Measurements from ENCODE around the gene AOPEP.
"Not testable (repeated sequence)": the region's sequence is repeated elsewhere in the genome, so short reads cannot be mapped to it uniquely, and the experiment has no call there.

The AOPEP gene

DNA sequence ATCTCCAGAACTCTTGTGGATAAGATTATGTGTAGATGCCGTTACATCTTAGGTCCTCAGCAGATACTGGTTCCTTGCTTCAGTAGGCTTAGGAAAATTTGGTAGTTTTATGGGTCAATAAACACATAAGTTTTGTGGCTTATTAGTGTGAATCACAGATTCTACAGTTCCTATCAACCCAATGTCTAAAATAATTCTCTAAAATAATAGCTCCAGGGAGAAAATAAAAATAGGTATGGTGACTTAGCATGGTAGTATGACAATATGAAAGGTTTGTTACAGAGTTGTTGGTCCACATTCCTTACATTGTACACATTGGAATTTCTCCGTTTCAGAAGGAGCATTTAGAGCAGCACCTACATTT, 91.7 kb downstream of the AOPEP start:
- DNase-seq (ENCODE audit: low read depth, low spot score): no peak

GRCh38 chr9:94819161-94819687, 92.7 kb downstream of the AOPEP start:
- no peak for DNase-seq (ENCODE audit: low read depth, low spot score)

DNA sequence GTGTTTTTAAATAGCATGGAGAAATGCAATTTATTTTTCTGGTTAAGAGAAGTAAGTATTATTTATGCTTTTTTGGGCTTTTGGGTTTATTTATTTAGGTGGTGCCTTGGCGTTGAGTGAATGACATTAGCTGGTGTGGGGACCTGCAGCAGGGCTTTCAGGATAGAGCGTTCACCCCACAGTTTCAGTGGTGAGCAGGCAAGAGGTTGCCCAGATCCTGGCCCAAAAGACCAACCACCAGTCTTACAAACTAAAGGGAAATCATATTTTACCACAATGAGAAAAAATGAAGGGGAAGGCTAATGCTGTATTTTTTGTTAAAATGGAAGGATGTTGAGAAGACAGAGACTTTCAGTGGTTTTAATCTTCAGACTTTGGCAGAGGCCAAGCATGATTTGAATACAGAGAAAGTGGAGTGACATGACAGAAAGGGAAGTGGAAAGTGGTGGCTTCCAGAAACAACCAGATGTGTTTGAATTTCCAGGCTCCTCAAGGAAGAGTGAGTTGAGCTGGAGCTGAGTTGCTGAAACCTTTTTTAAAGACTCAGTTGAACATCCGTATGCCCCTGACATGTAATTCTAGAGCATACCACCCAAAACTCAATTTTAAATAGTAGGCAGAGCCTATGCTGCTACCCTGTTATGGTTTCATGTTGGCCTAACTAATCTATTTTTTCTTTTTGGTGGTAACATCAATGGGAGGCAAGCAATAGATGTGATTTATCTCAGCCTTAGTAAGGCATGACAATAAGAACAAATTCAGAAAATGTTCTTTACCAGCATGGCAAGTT, 94.8 kb downstream of the AOPEP start:
- DNase-seq (ENCODE audit: low read depth, low spot score): no peak

DNA sequence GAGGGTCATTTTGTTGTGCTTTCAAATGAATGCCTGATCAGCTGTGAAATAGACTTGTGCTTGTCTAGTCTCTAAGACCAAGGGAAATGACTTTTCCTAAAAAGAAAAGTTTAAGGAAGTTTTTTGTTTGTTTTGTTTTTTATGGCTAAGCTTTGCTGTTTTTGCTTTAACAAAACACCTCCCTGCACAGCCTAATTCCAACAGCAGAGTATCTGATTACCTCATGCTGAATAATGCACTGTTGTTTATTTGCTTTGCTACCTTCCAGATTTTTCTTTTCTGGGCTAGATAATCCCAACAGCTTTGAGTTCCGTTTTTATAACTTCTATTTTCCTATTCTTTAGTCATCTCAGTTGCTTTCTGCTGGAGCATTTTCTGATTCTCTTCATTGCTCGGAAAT, 95.8 kb downstream of the AOPEP start:
- DNase-seq (ENCODE audit: low read depth, low spot score): no peak

GRCh38 chr9:94823710-94824109, 97.2 kb downstream of the AOPEP start:
- no peak for DNase-seq (ENCODE audit: low read depth, low spot score)

GRCh38 chr9:94824411-94824810, 97.9 kb downstream of the AOPEP start:
- DNase-seq (ENCODE audit: low read depth, low spot score): no peak

- no peak for DNase-seq (ENCODE audit: low read depth, low spot score)
Measured at GRCh38 chr9:94824913-94825610, 98.6 kb downstream of the AOPEP start.

GRCh38 chr9:94825611-94825958, 99.1 kb downstream of the AOPEP start:
- no peak for DNase-seq (ENCODE audit: low read depth, low spot score)

DNA sequence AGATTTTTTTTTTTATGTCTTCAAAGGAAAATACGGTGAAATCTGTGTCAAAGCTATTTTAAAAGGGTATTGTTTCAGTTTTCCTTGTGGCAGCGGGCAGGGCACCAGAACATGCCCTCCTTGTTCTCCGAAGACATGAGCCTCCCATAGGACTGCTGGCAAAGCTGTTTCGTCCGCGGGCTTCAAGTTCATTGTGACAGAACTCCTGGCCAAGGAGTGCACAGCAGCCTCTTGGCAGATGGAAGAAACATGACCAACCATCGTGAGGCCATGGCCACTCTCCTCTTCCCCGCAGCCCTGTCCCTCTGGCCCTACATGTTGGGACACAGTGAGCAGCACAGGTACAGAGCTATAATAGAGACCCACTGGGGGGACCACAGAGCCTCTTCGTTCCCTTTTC, 99.5 kb downstream of the AOPEP start:
- no peak for DNase-seq (ENCODE audit: low read depth, low spot score)

DNA sequence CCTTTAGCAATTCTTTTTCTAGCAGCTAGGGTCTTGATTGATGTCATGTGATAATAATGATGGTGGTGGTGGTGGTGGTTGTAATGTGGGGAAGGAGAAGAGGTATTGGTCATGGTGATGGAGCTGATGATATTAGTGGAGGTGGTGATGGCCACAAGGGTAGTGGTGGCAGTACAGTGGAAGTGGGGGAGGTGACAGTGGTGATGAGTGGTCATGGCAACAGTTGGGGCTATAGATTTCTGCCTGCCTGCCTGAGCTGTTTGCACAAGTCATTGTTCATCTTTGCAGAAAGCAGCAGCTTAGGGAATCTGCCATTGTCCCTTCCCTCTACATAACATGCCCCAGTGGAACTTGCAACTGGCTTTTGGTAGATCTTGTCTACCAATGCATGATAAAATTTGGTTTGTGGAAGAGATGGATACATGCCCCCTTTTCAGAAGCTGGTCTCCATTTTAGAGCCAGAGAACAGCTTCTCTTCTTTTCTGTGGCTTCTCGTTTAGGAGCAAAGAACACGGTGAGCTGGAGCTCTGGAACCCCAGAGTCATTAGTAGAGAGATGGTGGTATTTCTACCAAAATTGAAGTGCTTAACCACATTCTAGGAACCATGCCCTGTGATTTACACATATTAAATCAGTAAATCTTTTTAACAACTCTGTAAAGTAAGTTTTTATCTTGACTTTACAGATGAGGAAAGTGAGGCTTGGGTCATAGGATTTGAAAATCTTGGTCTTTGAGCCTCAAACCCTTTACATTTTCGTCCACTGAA, 100.3 kb downstream of the AOPEP start:
- no peak for DNase-seq (ENCODE audit: low read depth, low spot score)

DNA sequence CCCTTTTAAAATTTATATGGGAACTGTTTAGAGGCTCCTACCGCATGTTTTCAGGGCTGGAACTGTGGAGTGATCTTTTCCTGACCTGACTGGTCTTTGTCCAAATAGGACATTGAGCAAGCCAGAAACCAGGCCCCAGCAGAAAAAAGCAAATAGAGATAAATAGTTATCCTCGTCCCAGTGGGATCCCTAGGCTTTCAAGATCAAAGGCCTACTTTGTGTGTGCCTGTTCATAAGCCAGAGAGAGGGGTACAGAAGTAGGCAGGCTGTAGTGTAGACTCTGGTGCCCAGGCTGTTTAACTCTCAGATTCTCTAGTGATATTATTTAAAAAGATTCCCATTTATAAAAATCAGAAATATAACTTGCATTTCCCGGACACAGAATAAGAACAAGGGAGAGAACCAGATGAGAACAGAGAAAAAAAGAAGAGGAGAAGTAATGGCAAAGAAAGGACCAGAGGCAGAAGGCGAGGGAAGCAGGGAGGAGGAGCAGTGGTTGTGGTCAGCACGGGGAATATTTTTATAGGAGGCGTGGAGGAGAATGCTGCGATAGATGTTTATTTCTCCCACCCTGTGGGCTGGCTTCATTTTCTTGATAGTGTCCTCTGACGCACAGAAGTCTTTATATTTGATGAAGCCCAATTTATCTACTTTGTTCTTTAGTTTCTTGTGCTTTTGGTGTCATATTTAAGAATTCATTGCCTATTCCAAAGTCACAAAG, 101.2 kb downstream of the AOPEP start:
- DNase-seq (ENCODE audit: low read depth, low spot score): no peak

- no peak for DNase-seq (ENCODE audit: low read depth, low spot score)
Measured at GRCh38 chr9:94829380-94830070, 103.0 kb downstream of the AOPEP start.

- not testable (repeated sequence) for DNase-seq (ENCODE audit: low read depth, low spot score)
Measured at GRCh38 chr9:94830071-94830604, 103.6 kb downstream of the AOPEP start.

GRCh38 chr9:94833802-94834201, 107.3 kb downstream of the AOPEP start:
- no peak for DNase-seq (ENCODE audit: low read depth, low spot score)

- DNase-seq (ENCODE audit: low read depth, low spot score): no peak
Measured at GRCh38 chr9:94837404-94837803, 110.9 kb downstream of the AOPEP start.

DNA sequence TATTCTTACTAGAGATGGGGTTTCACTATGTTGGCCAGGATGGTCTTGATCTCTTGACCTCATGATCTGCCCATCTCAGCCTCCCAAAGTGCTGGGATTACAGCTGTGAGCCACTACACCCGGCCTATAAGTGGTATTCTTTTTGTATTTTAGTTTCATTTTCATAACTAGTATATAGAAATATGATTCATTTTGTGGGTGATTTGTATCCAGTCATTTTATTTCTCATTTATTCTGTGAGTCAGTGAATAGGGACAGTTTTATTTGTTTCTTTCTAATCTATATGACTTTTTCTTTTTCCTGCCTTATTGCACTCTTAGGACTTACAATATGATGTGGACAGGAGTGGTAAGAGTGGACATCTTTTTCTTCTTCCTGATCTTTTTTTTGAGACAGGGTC, 112.9 kb downstream of the AOPEP start:
- DNase-seq (ENCODE audit: low read depth, low spot score): no peak

DNA sequence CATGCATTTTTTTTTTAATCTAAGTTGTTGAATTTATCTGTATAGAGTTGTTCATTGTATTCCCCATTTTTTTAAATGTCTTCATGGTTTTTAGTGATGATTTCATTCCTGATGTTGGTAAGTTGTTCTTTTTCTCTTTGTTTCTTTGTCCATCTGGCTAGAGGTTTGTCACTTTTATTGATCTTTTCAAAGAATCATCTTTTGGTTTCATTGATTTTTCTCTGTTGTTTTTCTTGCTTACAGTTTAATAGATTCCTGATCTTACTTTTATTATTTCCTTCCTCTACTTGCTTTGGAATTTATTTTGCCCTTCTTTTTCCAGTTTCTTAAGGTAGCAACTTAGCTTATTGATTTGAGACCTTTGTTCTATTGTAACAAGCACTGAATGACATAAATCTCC, 114.2 kb downstream of the AOPEP start:
- no peak for DNase-seq (ENCODE audit: low read depth, low spot score)

DNA sequence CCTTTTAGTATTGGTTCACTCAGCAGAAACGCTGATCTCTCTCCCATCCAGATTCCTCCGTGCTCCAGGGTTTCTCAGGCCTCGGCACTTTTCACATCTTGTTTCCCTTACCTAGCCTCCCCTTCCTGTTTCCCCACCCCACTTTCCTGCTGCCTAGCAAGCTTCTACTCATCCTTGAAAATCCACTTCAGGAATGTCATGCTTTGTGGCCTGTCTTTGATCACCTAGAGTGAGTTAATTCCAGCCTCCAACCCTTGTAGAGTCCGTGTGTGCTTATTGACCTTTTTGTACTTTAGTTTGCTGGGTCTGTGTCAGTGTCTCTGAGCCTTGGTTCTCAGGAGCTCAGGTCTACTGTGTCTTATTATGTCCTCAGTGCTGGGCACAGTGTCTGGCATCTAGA, 116.6 kb downstream of the AOPEP start:
- DNase-seq (ENCODE audit: low read depth, low spot score): no peak

GRCh38 chr9:94846739-94847138, 120.2 kb downstream of the AOPEP start:
- no peak for DNase-seq (ENCODE audit: low read depth, low spot score)

DNA sequence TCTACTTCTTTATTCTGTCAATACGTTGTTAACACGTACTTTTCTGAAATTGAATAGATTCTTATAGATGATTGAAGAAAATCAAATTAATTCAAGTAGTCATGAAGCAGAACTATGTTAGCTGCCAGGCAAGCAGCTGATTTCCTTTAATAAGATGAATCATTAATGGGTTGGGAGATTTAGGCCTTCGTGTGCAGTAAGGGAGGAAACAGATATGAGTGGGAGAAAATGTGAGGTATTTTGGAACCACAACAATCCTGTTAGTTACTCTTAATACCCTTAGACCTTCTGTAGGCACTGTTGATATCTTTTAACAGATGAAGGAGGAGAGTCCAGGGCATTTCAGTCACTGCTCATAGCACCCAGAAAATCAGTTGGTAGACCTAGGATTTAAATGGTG, 121.0 kb downstream of the AOPEP start:
- DNase-seq (ENCODE audit: low read depth, low spot score): no peak

DNA sequence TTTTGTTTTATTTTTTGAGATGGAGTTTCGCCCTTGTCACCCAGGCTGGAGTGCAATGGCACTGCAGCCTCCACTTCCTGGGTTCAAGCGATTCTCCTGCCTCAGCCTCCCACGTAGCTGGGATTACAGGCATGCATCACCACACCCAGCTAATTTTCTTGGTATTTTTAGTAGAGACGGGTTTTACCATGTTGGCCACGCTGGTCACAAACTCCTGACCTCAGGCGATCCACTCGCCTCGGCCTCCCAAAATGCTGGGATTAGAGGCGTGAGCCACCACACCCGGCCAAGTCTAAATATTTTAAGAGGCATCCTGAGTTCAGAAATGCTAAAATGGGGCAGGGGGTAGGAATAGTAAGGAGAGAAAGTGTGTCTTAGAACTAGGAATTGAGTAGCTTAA, 122.3 kb downstream of the AOPEP start:
- not testable (repeated sequence) for DNase-seq (ENCODE audit: low read depth, low spot score)

Measured in activated naive CD8-positive, alpha-beta T cell treated with anti-CD3 and anti-CD28 coated beads, Interleukin-2, amount 50 U/mL, for 16 hours (primary cell).